Spleen (tissue), 11 donors: ENCODE results near the gene PTK6. TPM values are rescaled to one million over a fixed set of nuclear protein-coding genes. Genes with fewer than 3 reads are reported as not detected.

Experiments used
- DNase-seq: peaks from one replicate; pipeline ENCODE4 v3.0.0-alpha.2; 2020
- H3K27ac ChIP-seq, 8 donors: fragments of 200-600 bp; sonication (generic) in 7 of 8; 1 replicate in 4 of 8; 2 replicates in 4 of 8; pipeline versions ENCODE4 v1.5.0 to v1.8.0; 2016 to 2021; ENCODE audit warnings: inconsistent platforms in 4 of 8, mild to moderate bottlenecking in 4 of 8, moderate library complexity in 1 of 8
- H3K27me3 ChIP-seq, 7 donors: fragments of 200-600 bp; sonication (generic) in 6 of 7; replicated peaks in 1 of 7; 1 replicate in 4 of 7; 2 replicates in 3 of 7; pipeline versions ENCODE4 v1.5.0 to v1.8.0; 2016 to 2021; ENCODE audit warnings: inconsistent platforms in 3 of 7, mild to moderate bottlenecking in 1 of 7
- H3K36me3 ChIP-seq, 6 donors: fragments of 200-600 bp; sonication (generic) in 5 of 6; 1 replicate in 4 of 6; 2 replicates in 2 of 6; pipeline versions ENCODE4 v1.5.0 to v1.8.0; 2016 to 2021; ENCODE audit warnings: inconsistent platforms in 2 of 6
- H3K4me1 ChIP-seq, 6 donors: fragments of 200-600 bp; sonication (generic) in 5 of 6; 1 replicate in 3 of 6; 2 replicates in 3 of 6; pipeline versions ENCODE4 v1.5.0 to v1.8.0; 2016 to 2021; ENCODE audit warnings: inconsistent platforms in 3 of 6
- H3K4me3 ChIP-seq, 8 donors: fragments of 200-600 bp; sonication (generic) in 7 of 8; 1 replicate in 4 of 8; 2 replicates in 4 of 8; pipeline versions ENCODE4 v1.5.0 to v1.8.0; 2016 to 2021; ENCODE audit warnings: inconsistent platforms in 4 of 8, mild to moderate bottlenecking in 4 of 8, moderate library complexity in 2 of 8
- H3K9me3 ChIP-seq, 8 donors: fragments of 200-600 bp; sonication (generic) in 7 of 8; 1 replicate in 4 of 8; 2 replicates in 4 of 8; pipeline versions ENCODE4 v1.5.0 to v1.8.0; 2016 to 2021; ENCODE audit warnings: inconsistent platforms in 4 of 8
- CTCF ChIP-seq, 11 experiments: fragments of 200-600 bp in 7 of 11; fragments of 450-650 bp in 4 of 11; sonication (generic) in 4 of 11; IDR thresholded peaks in 8 of 11; conservative IDR thresholded peaks in 3 of 11; 1 replicate in 7 of 11; 2 replicates in 4 of 11; pipeline versions ENCODE4 v1.4.0 to v1.8.0; 2016 to 2021; ENCODE audit warnings: antibody characterized with exemption in 11 of 11, inconsistent platforms in 4 of 11, mild to moderate bottlenecking in 1 of 11
- POLR2A ChIP-seq, 3 donors: fragments of 450-650 bp; IDR thresholded peaks; one replicate each; pipeline ENCODE4 v1.5.1; 2017; ENCODE audit warnings: antibody characterized with exemption in 3 of 3, mild to moderate bottlenecking in 1 of 3
- POLR2AphosphoS5 ChIP-seq, 3 donors: sonication (generic); formaldehyde crosslinking; IDR thresholded peaks; one replicate each; pipeline ENCODE4 v1.5.1; 2017; ENCODE audit warnings: antibody characterized with exemption in 3 of 3
- WGBS, 5 donors: extraction: QIAGEN DNeasy Blood & Tissue Kit in 3 of 5; methylation state at CpG; one replicate each; pipeline versions ENCODE4 v1.1.5 to v1.1.7; 2013 to 2018; 5-methylcytosine and 5-hydroxymethylcytosine counted together
- intact Hi-C: fragments of 100-400 bp; cut with DNase I; formaldehyde crosslinking; loops from one replicate; pipeline ENCODE4 v1.15.0; 2023; ENCODE audit warnings: low total_unique reads
- polyA plus RNA-seq, 3 donors: library from polyadenylated mRNA; stranded (reverse); fragments of 200-250 nt; gene quantifications; one replicate each; pipeline ENCODE4 v1.2.1, GENCODE V29; 2013
- total RNA-seq, 7 donors: library from RNA; depleted of rRNA in 3 of 7; stranded (reverse); fragments of >200 nt in 3 of 7; fragmentation: NEBNext Ultra II Directional in 4 of 7; extraction: Animal tissue kit (Norgen Biotek cat#: 25700) in 4 of 7; gene quantifications; one replicate each; pipeline versions ENCODE4 v1.1.0 to v1.2.1, GENCODE V29; 2016 to 2021
- donor health status: healthy with polysubstance abuse.
- donor health status: DM: no; HTN: no; CAD: no; lungs with moderate emphysema.
- donor health status: DM: no; HTN: no; CAD: no.
- donor health status: Bipolar disorder and iron deficiency.
- donor health status: healthy.
- donor health status: DM: no; HTN: no; CAD: no.
- donor health status: DM: yes; HTN: yes; CAD: no.

Gene PTK6
- total and polyA plus RNA-seq, 10 donors = 0.20 to 1.0 (median 0.71) TPM

GRCh38 chr20:63497946-63498935 is 38.9 kb downstream of the PTK6 start:
- DNase-seq = no peak
- Histone ChIP-seq H3K9me3 (no peaks in the 10 kb centered on the region), H3K4me1 (peaks cover 5 to 42% (median 30%) of the 10 kb centered on the region in 6 donors), H3K27ac (no peak overlapping the region), H3K36me3 (no peaks in the 10 kb centered on the region), H3K27me3 (peaks cover 0 to 87% (median 44%) of the 10 kb centered on the region in 7 donors), H3K4me3 (peak overlapping the region in 5 of 8 donors; percentile 39 to 71 (median 43))
- intact Hi-C loops = no loop called here
- 1 to 7% (median 5%) methylated on average over 4 to 59 of the region's 60 CpGs for WGBS, 5 donors
- no peak for TF ChIP-seq POLR2A (IDR thresholded peaks at IDR 0.05)
- no peak for TF ChIP-seq POLR2AphosphoS5 (IDR thresholded peaks at IDR 0.05)
- no peak for TF ChIP-seq CTCF (IDR thresholded peaks at IDR 0.05 in 8 of 11, conservative IDR thresholded peaks at IDR 0.05 in 3 of 11)

- peaks cover 5 to 42% (median 30%) of the 10 kb centered on the region in 6 donors for H3K4me1 ChIP-seq
- TF ChIP-seq POLR2A (IDR thresholded peaks at IDR 0.05) (no peak), CTCF (IDR thresholded peaks at IDR 0.05 in 8 of 11, conservative IDR thresholded peaks at IDR 0.05 in 3 of 11) (no peak), POLR2AphosphoS5 (IDR thresholded peaks at IDR 0.05) (no peak)
- H3K36me3 ChIP-seq = no peaks in the 10 kb centered on the region
- H3K9me3 ChIP-seq = no peaks in the 10 kb centered on the region
- H3K27me3 ChIP-seq = peaks cover 0 to 78% (median 38%) of the 10 kb centered on the region in 7 donors
- 62 to 73% (median 65%) methylated on average over 8 to 20 of the region's 20 CpGs for WGBS, 5 donors
- no peak overlapping the region for H3K4me3 ChIP-seq
- DNase-seq = no peak
- H3K27ac ChIP-seq = no peak overlapping the region
- intact Hi-C loops = no loop called here
Observed at GRCh38 chr20:63497138-63497945, 39.8 kb downstream of the PTK6 start.

- peaks cover 5 to 42% (median 30%) of the 10 kb centered on the region in 6 donors for H3K4me1 ChIP-seq
- H3K36me3 ChIP-seq = no peaks in the 10 kb centered on the region
- no peak overlapping the region for H3K27ac ChIP-seq
- DNase-seq = no peak
- H3K4me3 ChIP-seq = peak overlapping the region in 6 of 8 donors; percentile 10 to 60 (median 24)
- peaks cover 0 to 71% (median 38%) of the 10 kb centered on the region in 7 donors for H3K27me3 ChIP-seq
- no peaks in the 10 kb centered on the region for H3K9me3 ChIP-seq
- 60 to 84% (median 66%) methylated on average over 7 to 16 of the region's 16 CpGs for WGBS, 5 donors
- TF ChIP-seq POLR2A (IDR thresholded peaks at IDR 0.05) (no peak), POLR2AphosphoS5 (IDR thresholded peaks at IDR 0.05) (no peak), CTCF (IDR thresholded peaks at IDR 0.05 in 8 of 11, conservative IDR thresholded peaks at IDR 0.05 in 3 of 11) (no peak)
- intact Hi-C loops = no loop called here
Observed at GRCh38 chr20:63496596-63497120, 40.5 kb downstream of the PTK6 start.
